Neural progenitor cell (in vitro differentiated cells): ENCODE data around the gene PPIL4. TPM values are rescaled to one million over a fixed set of nuclear protein-coding genes. Genes with fewer than 3 reads are reported as not detected.
"Not testable (repeated sequence)": the region's sequence is repeated elsewhere in the genome, so short reads cannot be mapped to it uniquely, and the experiment has no call there.

Source experiments
- DNase-seq: peaks from one replicate; pipeline ENCODE4 v3.0.0-alpha.2; 2016; ENCODE audit warnings: low spot score
- H2AFZ ChIP-seq: fragments of 200-600 bp; sonication (generic); replicated peaks from 2 replicates; pipeline ENCODE4 v1.6.1; 2016; ENCODE audit warnings: antibody characterized with exemption
- H3F3A ChIP-seq: fragments of 200-600 bp; sonication (generic); 2 replicates; pipeline ENCODE4 v1.6.1; 2016; ENCODE audit warnings: antibody characterized with exemption, low read depth
- H3K27ac ChIP-seq: fragments of 200-600 bp; sonication (generic); 2 replicates; pipeline ENCODE4 v1.5.1; 2016; ENCODE audit warnings: mild to moderate bottlenecking
- H3K27me3 ChIP-seq: fragments of 200-600 bp; sonication (generic); 2 replicates; pipeline ENCODE4 v1.6.1; 2016; ENCODE audit warnings: mild to moderate bottlenecking, moderate library complexity
- H3K36me3 ChIP-seq: fragments of 200-600 bp; sonication (generic); 2 replicates; pipeline ENCODE4 v1.5.1; 2016
- H3K4me1 ChIP-seq: fragments of 200-600 bp; sonication (generic); 2 replicates; pipeline ENCODE4 v1.6.1; 2016; ENCODE audit warnings: mixed run types
- H3K4me2 ChIP-seq: fragments of 200-600 bp; sonication (generic); 2 replicates; pipeline ENCODE4 v1.6.1; 2016
- H3K4me3 ChIP-seq: fragments of 200-600 bp; sonication (generic); 2 replicates; pipeline ENCODE4 v1.5.1; 2016
- H3K79me2 ChIP-seq: fragments of 200-600 bp; sonication (generic); 2 replicates; pipeline ENCODE4 v1.6.1; 2016; ENCODE audit warnings: low read depth
- H3K9ac ChIP-seq: fragments of 200-600 bp; sonication (generic); 2 replicates; pipeline ENCODE4 v1.6.1; 2016
- H3K9me3 ChIP-seq: fragments of 200-600 bp; sonication (generic); 2 replicates; pipeline ENCODE4 v1.5.1; 2016; ENCODE audit warnings: low read depth
- H4K20me1 ChIP-seq: fragments of 200-600 bp; sonication (generic); 2 replicates; pipeline ENCODE4 v1.6.1; 2016; ENCODE audit warnings: low read depth
- H3K27ac Mint-ChIP-seq: 3 replicates; pipeline ENCODE4 v1.8.0; 2021; ENCODE audit warnings: mixed read lengths
- H3K27me3 Mint-ChIP-seq: 2 replicates; pipeline ENCODE4 v1.8.0; 2022; ENCODE audit warnings: low read depth, mild to moderate bottlenecking, inconsistent platforms, moderate library complexity, mixed read lengths; ENCODE audit not compliant: insufficient read depth
- H3K36me3 Mint-ChIP-seq: 3 replicates; pipeline ENCODE4 v1.8.0; 2021; ENCODE audit warnings: mixed read lengths
- H3K4me1 Mint-ChIP-seq: 3 replicates; pipeline ENCODE4 v1.8.0; 2021; ENCODE audit warnings: mixed read lengths
- H3K4me3 Mint-ChIP-seq: 3 replicates; pipeline ENCODE4 v1.8.0; 2021; ENCODE audit warnings: mild to moderate bottlenecking, moderate library complexity, mixed read lengths
- H3K9me3 Mint-ChIP-seq: 3 replicates; pipeline ENCODE4 v1.8.0; 2020; ENCODE audit warnings: mixed read lengths
- EZH2 ChIP-seq: fragments of 200-600 bp; sonication (generic); IDR thresholded peaks from 2 replicates; pipeline ENCODE4 v1.6.1; 2017; ENCODE audit warnings: antibody characterized with exemption, mild to moderate bottlenecking, moderate library complexity
- EZH2phosphoT487 ChIP-seq: fragments of 200-600 bp; sonication (generic); IDR thresholded peaks from 2 replicates; pipeline ENCODE4 v1.6.1; 2017; ENCODE audit warnings: antibody characterized with exemption
- total RNA-seq: library from RNA; depleted of rRNA; stranded (reverse); fragments of >200 nt; gene quantifications from 2 replicates; pipeline ENCODE4 v1.2.3, GENCODE V29; 2015; ENCODE audit warnings: low replicate concordance
- TF ChIP-seq, protein P1 (sequence below): fragments of 200-600 bp; sonication (generic); IDR thresholded peaks from 2 replicates; pipeline ENCODE4 v1.5.1; 2017; ENCODE audit warnings: antibody characterized with exemption, mild to moderate bottlenecking

PPIL4 gene
- total RNA-seq, 1 donor from 2014 or later = 80.6 TPM

DNA sequence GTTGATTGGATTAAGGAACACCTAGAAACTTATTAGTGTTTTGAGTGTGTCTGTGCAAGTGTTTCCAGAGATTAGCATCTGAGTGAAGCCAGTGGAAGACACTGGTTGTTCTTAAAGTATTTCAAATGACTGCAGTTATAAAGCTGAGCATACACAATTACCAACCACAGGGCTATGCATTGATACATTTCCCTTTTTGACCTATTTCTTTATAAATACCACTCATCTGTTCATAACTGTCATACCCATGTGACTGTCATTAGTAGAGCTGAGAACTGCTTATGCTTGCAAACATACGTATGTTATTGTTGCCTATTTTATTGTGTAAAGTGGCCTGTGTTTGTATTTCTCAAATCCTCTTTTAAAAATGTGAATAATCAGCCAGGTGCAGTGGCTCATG, 45.7 kb downstream of the PPIL4 start:
- Histone ChIP-seq H3K4me1 (no peaks in the 10 kb centered on the region), H4K20me1 (no peaks in the 10 kb centered on the region), H3K4me3 (no peak overlapping the region), H3K9ac (no peak overlapping the region), H3K79me2 (no peaks in the 10 kb centered on the region), H3K27me3 (no peaks in the 10 kb centered on the region), H3K27ac (no peak overlapping the region), H3K36me3 (no peaks in the 10 kb centered on the region), H3F3A (no peaks in the 10 kb centered on the region), H2AFZ (no peak overlapping the region), H3K9me3 (no peaks in the 10 kb centered on the region), H3K4me2 (no peak overlapping the region)
- H3K4me1 Mint-ChIP-seq = no peaks in the 10 kb centered on the region
- no peaks in the 10 kb centered on the region for H3K36me3 Mint-ChIP-seq
- no peak for DNase-seq
- H3K27me3 Mint-ChIP-seq = no peaks in the 10 kb centered on the region
- H3K9me3 Mint-ChIP-seq = no peaks in the 10 kb centered on the region
- TF ChIP-seq EZH2 = no peak
- TF ChIP-seq, protein P1, sequence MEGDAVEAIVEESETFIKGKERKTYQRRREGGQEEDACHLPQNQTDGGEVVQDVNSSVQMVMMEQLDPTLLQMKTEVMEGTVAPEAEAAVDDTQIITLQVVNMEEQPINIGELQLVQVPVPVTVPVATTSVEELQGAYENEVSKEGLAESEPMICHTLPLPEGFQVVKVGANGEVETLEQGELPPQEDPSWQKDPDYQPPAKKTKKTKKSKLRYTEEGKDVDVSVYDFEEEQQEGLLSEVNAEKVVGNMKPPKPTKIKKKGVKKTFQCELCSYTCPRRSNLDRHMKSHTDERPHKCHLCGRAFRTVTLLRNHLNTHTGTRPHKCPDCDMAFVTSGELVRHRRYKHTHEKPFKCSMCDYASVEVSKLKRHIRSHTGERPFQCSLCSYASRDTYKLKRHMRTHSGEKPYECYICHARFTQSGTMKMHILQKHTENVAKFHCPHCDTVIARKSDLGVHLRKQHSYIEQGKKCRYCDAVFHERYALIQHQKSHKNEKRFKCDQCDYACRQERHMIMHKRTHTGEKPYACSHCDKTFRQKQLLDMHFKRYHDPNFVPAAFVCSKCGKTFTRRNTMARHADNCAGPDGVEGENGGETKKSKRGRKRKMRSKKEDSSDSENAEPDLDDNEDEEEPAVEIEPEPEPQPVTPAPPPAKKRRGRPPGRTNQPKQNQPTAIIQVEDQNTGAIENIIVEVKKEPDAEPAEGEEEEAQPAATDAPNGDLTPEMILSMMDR = no peak
- TF ChIP-seq EZH2phosphoT487 = no peak
- no peak overlapping the region for H3K27ac Mint-ChIP-seq
- H3K4me3 Mint-ChIP-seq = no peak overlapping the region

DNA sequence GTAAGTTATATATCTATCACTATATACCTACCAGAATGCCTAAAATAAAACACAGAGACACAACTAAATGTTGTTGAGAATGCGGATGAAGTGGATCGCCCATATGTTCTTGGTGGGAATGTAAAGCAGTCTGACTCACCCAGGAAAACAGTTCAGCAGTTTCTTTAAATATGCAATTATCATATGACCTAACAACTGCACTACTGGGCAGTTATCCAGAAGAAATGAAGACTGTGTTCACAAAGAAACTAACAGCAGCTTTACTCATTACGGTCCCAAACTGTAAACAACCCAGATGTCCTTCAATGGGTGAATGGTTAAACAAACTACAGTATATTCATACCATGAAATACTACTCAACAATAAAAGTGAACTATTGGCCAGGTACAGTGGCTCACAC, 46.8 kb downstream of the PPIL4 start:
- no peak overlapping the region for H3K4me3 ChIP-seq
- H3K36me3 Mint-ChIP-seq = no peaks in the 10 kb centered on the region
- no peaks in the 10 kb centered on the region for H3F3A ChIP-seq
- no peak overlapping the region for H3K27ac ChIP-seq
- H3K79me2 ChIP-seq = no peaks in the 10 kb centered on the region
- DNase-seq = no peak
- no peaks in the 10 kb centered on the region for H3K4me1 ChIP-seq
- H3K27me3 ChIP-seq = no peaks in the 10 kb centered on the region
- no peak overlapping the region for H2AFZ ChIP-seq
- no peaks in the 10 kb centered on the region for H3K9me3 ChIP-seq
- H3K9me3 Mint-ChIP-seq = no peaks in the 10 kb centered on the region
- H4K20me1 ChIP-seq = no peaks in the 10 kb centered on the region
- no peaks in the 10 kb centered on the region for H3K4me1 Mint-ChIP-seq
- H3K36me3 ChIP-seq = no peaks in the 10 kb centered on the region
- no peaks in the 10 kb centered on the region for H3K27me3 Mint-ChIP-seq
- H3K27ac Mint-ChIP-seq = no peak overlapping the region
- TF ChIP-seq EZH2 (no peak), EZH2phosphoT487 (no peak)
- TF ChIP-seq, protein P1 = no peak
- no peak overlapping the region for H3K9ac ChIP-seq
- no peak overlapping the region for H3K4me2 ChIP-seq
- no peak overlapping the region for H3K4me3 Mint-ChIP-seq

DNA sequence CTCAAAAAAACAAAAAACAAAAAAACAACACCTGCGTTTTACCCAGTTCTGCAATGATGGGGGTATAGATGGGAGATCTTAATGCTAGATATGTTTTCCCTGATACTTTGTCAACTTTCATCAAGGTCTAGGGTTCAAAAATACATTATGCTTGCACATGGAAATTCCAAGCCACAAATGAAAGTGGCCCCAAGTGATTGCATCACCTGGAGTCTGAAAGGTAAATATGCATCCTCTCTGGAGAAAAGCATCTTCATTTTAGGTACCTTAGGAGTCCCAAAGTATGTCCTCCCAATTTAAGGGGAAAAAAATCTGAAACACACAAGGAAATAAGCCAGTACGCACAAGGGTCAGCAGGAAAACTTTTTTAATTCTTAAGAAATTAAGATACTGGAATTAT, 48.5 kb downstream of the PPIL4 start:
- no peak overlapping the region for H3K4me3 ChIP-seq
- DNase-seq = no peak
- Mint-ChIP-seq H3K27ac (no peak overlapping the region), H3K4me1 (no peaks in the 10 kb centered on the region), H3K36me3 (no peaks in the 10 kb centered on the region), H3K27me3 (no peaks in the 10 kb centered on the region), H3K9me3 (no peaks in the 10 kb centered on the region), H3K4me3 (no peak overlapping the region)
- H3K4me2 ChIP-seq = no peak overlapping the region
- TF ChIP-seq EZH2 (no peak), EZH2phosphoT487 (no peak)
- TF ChIP-seq, protein P1 = no peak
- H3K27ac ChIP-seq = no peak overlapping the region
- no peaks in the 10 kb centered on the region for H3K36me3 ChIP-seq
- no peaks in the 10 kb centered on the region for H3F3A ChIP-seq
- no peaks in the 10 kb centered on the region for H3K9me3 ChIP-seq
- no peaks in the 10 kb centered on the region for H3K79me2 ChIP-seq
- no peaks in the 10 kb centered on the region for H4K20me1 ChIP-seq
- no peak overlapping the region for H3K9ac ChIP-seq
- no peaks in the 10 kb centered on the region for H3K27me3 ChIP-seq
- H3K4me1 ChIP-seq = no peaks in the 10 kb centered on the region
- H2AFZ ChIP-seq = no peak overlapping the region

DNA sequence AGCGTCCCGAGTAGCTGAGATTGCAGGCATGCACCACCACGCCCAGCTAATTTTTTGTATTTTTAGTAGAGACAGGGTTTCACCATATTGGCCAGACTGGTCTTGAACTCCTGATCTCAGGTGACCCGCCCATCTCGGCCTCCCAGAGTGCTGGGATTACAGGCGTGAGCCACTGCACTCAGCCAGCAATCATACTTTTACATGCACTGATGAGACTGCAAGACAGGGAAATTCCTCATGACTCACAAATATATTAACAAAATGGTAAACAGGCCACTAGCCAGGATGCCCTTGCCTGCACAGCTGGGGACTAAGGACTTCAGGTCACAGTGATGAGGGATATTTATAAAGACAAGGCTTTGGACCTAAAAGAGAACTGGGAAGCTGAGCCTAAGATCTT, 49.2 kb downstream of the PPIL4 start:
- not testable (repeated sequence) for H3K4me3 ChIP-seq, H3K27ac ChIP-seq, H3K4me1 ChIP-seq, H3K9me3 ChIP-seq, H3K36me3 ChIP-seq, H3K36me3 Mint-ChIP-seq, H3K27ac Mint-ChIP-seq, H3K79me2 ChIP-seq, H3K9me3 Mint-ChIP-seq, H3K4me1 Mint-ChIP-seq, H3K4me3 Mint-ChIP-seq, DNase-seq, H3K4me2 ChIP-seq, H3K27me3 ChIP-seq, H2AFZ ChIP-seq, H3K9ac ChIP-seq, H3K27me3 Mint-ChIP-seq, H4K20me1 ChIP-seq, H3F3A ChIP-seq

DNA sequence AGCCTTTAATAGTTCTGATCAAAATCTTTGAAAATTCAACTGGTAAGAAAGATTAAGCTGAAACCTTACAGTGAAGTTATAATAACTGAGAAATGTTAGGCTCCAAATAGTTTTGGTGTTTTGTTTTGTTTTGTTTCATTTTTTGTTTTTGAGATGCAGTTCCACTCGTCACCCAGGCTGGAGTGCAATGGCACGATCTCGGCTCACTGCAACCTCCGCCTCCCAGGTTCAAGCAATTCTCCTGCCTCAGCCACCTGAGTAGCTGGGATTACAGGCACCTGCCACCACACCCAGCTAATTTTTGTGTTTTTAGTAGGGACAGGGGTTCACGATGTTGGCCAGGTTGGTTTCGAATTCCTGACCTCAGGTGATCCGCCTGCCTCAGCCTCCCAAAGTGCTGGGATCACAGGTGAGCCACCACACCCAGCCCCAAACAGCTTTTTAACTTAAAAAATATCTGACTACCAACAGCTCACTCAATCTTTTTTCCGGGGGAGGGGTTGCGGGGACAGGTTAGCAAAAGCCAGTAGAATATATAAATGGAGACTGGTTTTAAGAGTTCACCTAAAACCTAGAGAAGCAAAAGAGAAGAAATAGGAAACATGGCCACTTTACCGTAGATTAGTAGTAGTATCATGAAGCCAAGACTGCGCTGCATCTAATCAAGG, 50.4 kb downstream of the PPIL4 start:
- H3K4me3 ChIP-seq, H3K4me3 Mint-ChIP-seq, H3K4me1 Mint-ChIP-seq, H2AFZ ChIP-seq, H3K9me3 Mint-ChIP-seq, H3K27ac Mint-ChIP-seq, H3K36me3 Mint-ChIP-seq, H3K27me3 Mint-ChIP-seq, H3K9ac ChIP-seq, H3F3A ChIP-seq, H3K4me1 ChIP-seq, H3K79me2 ChIP-seq, DNase-seq, H3K27me3 ChIP-seq, H4K20me1 ChIP-seq, H3K9me3 ChIP-seq, H3K27ac ChIP-seq, H3K36me3 ChIP-seq, H3K4me2 ChIP-seq: not testable (repeated sequence)

DNA sequence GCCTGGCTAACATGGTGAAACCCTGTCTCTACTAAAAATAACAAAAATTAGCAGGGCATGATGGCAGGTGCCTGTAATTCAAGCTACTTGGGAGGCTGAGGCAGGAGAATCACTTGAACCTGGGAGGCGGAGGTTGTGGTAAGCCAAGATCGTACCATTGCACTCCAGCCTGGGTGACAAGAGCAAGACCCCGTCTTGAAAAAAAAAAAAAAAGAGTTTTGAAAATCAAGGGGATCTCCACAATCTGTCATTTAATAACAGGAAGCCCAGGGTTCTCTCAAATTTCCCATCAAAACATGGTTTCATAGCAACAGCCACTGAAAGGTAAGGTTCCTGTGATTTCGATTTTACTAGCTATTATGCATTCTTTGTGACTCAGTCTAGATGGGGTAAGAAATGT, 51.0 kb downstream of the PPIL4 start:
- not testable (repeated sequence) for H2AFZ ChIP-seq, H3K4me1 ChIP-seq, H3K27ac ChIP-seq, H3K4me2 ChIP-seq, H3K9me3 Mint-ChIP-seq, H3K79me2 ChIP-seq, H3K36me3 Mint-ChIP-seq, H4K20me1 ChIP-seq, H3K4me3 ChIP-seq, H3K9me3 ChIP-seq, H3F3A ChIP-seq, DNase-seq, H3K36me3 ChIP-seq, H3K4me3 Mint-ChIP-seq, H3K9ac ChIP-seq, H3K27me3 Mint-ChIP-seq, H3K27ac Mint-ChIP-seq, H3K4me1 Mint-ChIP-seq, H3K27me3 ChIP-seq
